Heart right ventricle (tissue), 16 donors: ENCODE results near the gene PON1. TPM values are rescaled to one million over a fixed set of nuclear protein-coding genes. Genes with fewer than 3 reads are reported as not detected.

Source experiments
- ATAC-seq, 8 donors: fragments of 200-7000 bp; cut with Tn5 transposase; one replicate each; pipeline ENCODE4 v1.9.1; 2020; ENCODE audit warnings: mild to moderate bottlenecking in 8 of 8, moderate library complexity in 8 of 8, moderate number of reproducible peaks in 1 of 8
- DNase-seq, 2 donors: peaks; one replicate each; pipeline ENCODE4 v3.0.0-alpha.2; 2020
- H3K27ac ChIP-seq, 10 donors: fragments of 200-600 bp; sonication (generic) in 2 of 10; one replicate each; pipeline versions ENCODE4 v1.5.0 to v1.8.0; 2020 to 2022; ENCODE audit warnings: mild to moderate bottlenecking in 3 of 10
- H3K27me3 ChIP-seq, 7 donors: fragments of 200-600 bp; one replicate each; pipeline ENCODE4 v1.8.0; 2021 to 2022; ENCODE audit warnings: mild to moderate bottlenecking in 2 of 7
- H3K36me3 ChIP-seq, 9 donors: fragments of 200-600 bp; sonication (generic) in 1 of 9; one replicate each; pipeline versions ENCODE4 v1.5.0 to v1.8.0; 2020 to 2022; ENCODE audit warnings: mild to moderate bottlenecking in 2 of 9
- H3K4me1 ChIP-seq, 9 donors: fragments of 200-600 bp; sonication (generic) in 1 of 9; one replicate each; pipeline versions ENCODE4 v1.5.0 to v1.8.0; 2020 to 2022; ENCODE audit warnings: mild to moderate bottlenecking in 4 of 9
- H3K4me3 ChIP-seq, 10 donors: fragments of 200-600 bp; sonication (generic) in 2 of 10; one replicate each; pipeline versions ENCODE4 v1.5.0 to v1.8.0; 2020 to 2022; ENCODE audit warnings: mild to moderate bottlenecking in 7 of 10, moderate library complexity in 2 of 10
- H3K9me3 ChIP-seq, 11 donors: fragments of 200-600 bp in 10 of 11; sonication (generic) in 2 of 11; one replicate each; pipeline versions ENCODE4 v1.5.0 to v1.8.0; 2013 to 2022; ENCODE audit warnings: mild to moderate bottlenecking in 2 of 11, control low read depth in 1 of 11, moderate library complexity in 1 of 11
- WGBS, 2 donors: extraction: QIAGEN DNeasy Blood & Tissue Kit; methylation state at CpG; one replicate each; pipeline ENCODE4 v1.1.7; 2013; ENCODE audit warnings: inconsistent platforms in 1 of 2; 5-methylcytosine and 5-hydroxymethylcytosine counted together
- intact Hi-C, 10 donors: fragments of 100-400 bp; cut with DNase I; formaldehyde crosslinking; loops; one replicate each; pipeline versions ENCODE4 v1.11.1 to v1.14.2; 2022
- polyA plus RNA-seq, 2 donors: library from polyadenylated mRNA; stranded (reverse); fragments of 200-250 nt; gene quantifications; one replicate each; pipeline ENCODE4 v1.2.3, GENCODE V29; 2013
- total RNA-seq, 10 donors: library from RNA; stranded (reverse); fragmentation: NEBNext Ultra II Directional in 3 of 10; extraction: Animal tissue kit (Norgen Biotek cat#: 25700) in 3 of 10; gene quantifications; one replicate each; pipeline versions ENCODE4 v1.2.1 to v1.2.4, GENCODE V29; 2021 to 2023
- TF ChIP-seq, protein P1 (sequence below), 9 donors: fragments of 200-600 bp; sonication (generic) in 2 of 9; IDR thresholded peaks; one replicate each; pipeline versions ENCODE4 v1.5.0 to v1.8.0; 2021 to 2022; ENCODE audit warnings: antibody characterized with exemption in 9 of 9, mild to moderate bottlenecking in 5 of 9, moderate library complexity in 1 of 9
- donor health status: Arrhythmogenic right ventricular cardiomyopathy.
- donor health status: ischemic (EF 13 %, LVEDD 7.1; RV severe dilation, severe dysfunction).
- donor health status: healthy with polysubstance abuse.
- donor health status: DM: no; HTN: yes; CAD: no.
- donor health status: DM: no; HTN: no; CAD: no.
- donor health status: ischemic (EF 25% LVEDD 6.9; RV normal size, moderate dysfunction).
- donor health status: ischemic (EF 25% LVEDD 5.7; RV mildly dilated, moderate dysfunction).
- donor health status: healthy.
- donor health status: DM: yes; HTN: yes; CAD: no.
- donor health status: Ischemic cardiomyopathy.
- donor health status: ischemic (EF 35%, LVEDD 5.7; RV mildly dilated, moderate dysfunction).
- donor health status: nonischemic (EF 11% LVEDD 7.7; RV severe dilation, severe dysfunction).
- donor health status: DM: yes; HTN: yes; CAD: no.
- donor health status: PGD.
- donor health status: ischemic (EF 29% LVEDD 5.4; RV normal size, mild dysfunction).
- donor health status: nonischemic (EF 23%, LVEDD 6.1; RV moderate dilation, normal function).

The PON1 gene
- total and polyA plus RNA-seq, 12 donors, result 0.07 to 0.09 TPM; not detected in 10

DNA sequence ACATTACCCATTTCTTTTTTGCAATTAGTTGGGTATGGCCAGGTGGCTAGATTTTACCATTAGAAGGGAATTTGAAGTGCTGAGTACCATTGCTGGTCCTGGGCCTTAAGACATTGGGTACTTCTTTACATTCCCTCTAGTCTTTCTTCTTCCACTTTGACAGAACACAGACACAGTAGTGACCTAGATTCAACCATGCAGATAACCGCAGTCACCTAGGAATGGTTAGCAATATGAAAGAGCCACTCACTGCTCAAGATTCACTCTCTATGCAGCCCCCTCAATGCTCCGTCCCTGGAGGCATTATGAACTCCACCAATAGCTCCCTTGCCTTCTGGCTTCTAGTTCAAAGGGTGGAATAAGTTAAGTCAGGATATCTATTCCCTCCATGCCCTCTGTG lies 16.2 kb upstream of the PON1 start:
- no peak for ATAC-seq
- TF ChIP-seq, protein P1, sequence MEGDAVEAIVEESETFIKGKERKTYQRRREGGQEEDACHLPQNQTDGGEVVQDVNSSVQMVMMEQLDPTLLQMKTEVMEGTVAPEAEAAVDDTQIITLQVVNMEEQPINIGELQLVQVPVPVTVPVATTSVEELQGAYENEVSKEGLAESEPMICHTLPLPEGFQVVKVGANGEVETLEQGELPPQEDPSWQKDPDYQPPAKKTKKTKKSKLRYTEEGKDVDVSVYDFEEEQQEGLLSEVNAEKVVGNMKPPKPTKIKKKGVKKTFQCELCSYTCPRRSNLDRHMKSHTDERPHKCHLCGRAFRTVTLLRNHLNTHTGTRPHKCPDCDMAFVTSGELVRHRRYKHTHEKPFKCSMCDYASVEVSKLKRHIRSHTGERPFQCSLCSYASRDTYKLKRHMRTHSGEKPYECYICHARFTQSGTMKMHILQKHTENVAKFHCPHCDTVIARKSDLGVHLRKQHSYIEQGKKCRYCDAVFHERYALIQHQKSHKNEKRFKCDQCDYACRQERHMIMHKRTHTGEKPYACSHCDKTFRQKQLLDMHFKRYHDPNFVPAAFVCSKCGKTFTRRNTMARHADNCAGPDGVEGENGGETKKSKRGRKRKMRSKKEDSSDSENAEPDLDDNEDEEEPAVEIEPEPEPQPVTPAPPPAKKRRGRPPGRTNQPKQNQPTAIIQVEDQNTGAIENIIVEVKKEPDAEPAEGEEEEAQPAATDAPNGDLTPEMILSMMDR (IDR thresholded peaks at IDR 0.05), result no peak
- no peak overlapping the region for H3K27ac ChIP-seq
- 83 to 90% methylated on average over 2 of the region's 2 CpGs for WGBS, 2 donors
- intact Hi-C loops, result loop anchor here in 1 of 10 donors (10.0 kb wide), 1 partner anchor 124 kb away; no protein-coding TSS in a partner anchor
- H3K36me3 ChIP-seq, result no peaks in the 10 kb centered on the region
- H3K4me1 ChIP-seq, result no peaks in the 10 kb centered on the region
- no peak for DNase-seq
- no peaks in the 10 kb centered on the region for H3K9me3 ChIP-seq
- H3K27me3 ChIP-seq, result no peaks in the 10 kb centered on the region
- H3K4me3 ChIP-seq, result no peak overlapping the region

DNA sequence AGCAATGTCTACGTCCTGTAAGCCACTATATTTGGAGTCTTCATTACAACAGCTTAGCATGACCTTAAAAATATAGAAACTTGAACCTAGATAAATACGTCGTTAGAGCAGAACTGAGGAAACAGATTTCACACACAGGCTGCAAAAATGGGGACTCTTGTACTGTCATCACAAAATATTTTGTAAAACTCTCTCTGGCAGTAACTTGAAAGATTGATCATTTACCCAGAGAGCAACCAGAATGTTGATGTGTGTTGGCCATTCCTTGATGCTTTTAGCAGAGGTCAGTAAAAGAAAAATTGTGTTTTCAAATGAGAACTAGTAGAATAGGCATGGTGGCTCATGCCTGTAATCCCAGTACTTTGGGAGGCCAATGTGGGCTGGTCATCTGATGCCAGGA lies 14.5 kb upstream of the PON1 start:
- H3K4me1 ChIP-seq, result no peaks in the 10 kb centered on the region
- WGBS, 2 donors, result 72 to 77% methylated on average over 3 of the region's 3 CpGs
- ATAC-seq (no peak), DNase-seq (no peak)
- H3K9me3 ChIP-seq, result peaks cover 0 to 4% (median 0%) of the 10 kb centered on the region in 11 donors
- TF ChIP-seq, protein P1 (IDR thresholded peaks at IDR 0.05), result no peak
- no peaks in the 10 kb centered on the region for H3K27me3 ChIP-seq
- H3K4me3 ChIP-seq, result no peak overlapping the region
- H3K27ac ChIP-seq, result no peak overlapping the region
- no peaks in the 10 kb centered on the region for H3K36me3 ChIP-seq
- intact Hi-C loops, result no loop called here

DNA sequence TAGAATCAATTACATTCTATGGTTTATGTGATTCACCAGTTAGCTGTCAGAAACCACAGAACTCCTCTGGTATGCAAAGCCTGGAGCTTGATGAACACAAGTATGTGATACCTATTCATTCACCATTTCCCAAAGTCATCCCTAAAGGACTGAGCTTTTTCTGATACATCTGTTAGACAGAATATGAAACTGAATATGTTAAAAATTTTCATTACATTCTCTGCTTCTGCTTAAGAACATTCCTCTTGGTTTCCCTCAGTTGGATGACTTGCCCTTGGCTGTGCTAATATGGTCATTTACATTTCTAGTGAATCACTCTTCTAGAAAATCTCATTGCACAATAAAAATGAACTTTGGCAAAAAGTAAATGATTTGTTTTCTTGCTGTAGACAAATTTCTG lies 10.8 kb upstream of the PON1 start:
- H3K27ac ChIP-seq, result no peak overlapping the region
- TF ChIP-seq, protein P1 (IDR thresholded peaks at IDR 0.05), result no peak
- H3K4me1 ChIP-seq, result peaks cover 0 to 8% (median 0%) of the 10 kb centered on the region in 9 donors
- intact Hi-C loops, result no loop called here
- no peak overlapping the region for H3K4me3 ChIP-seq
- no peaks in the 10 kb centered on the region for H3K27me3 ChIP-seq
- no peak for DNase-seq
- no peaks in the 10 kb centered on the region for H3K36me3 ChIP-seq
- peaks cover 0 to 4% (median 0%) of the 10 kb centered on the region in 11 donors for H3K9me3 ChIP-seq
- no peak for ATAC-seq

DNA sequence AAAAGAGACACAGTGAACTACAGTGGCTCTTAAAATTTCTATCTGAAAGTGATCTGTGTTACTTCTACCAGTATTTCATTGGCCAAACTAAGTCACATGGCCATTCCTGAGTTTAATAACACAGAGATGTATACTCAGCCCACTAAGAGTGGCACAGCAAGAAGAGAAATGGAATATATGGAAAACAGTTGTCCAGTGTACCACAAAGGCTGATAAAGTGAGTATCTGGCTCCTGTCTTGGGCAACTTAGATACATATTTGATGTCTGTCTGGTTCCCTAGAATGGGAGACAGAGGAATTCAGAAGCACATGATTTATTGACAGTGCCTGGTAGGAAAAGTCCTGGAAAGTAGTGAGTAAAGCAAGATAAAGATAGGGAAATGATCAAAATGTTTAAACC lies 10.1 kb upstream of the PON1 start:
- H3K36me3 ChIP-seq, result no peaks in the 10 kb centered on the region
- H3K9me3 ChIP-seq, result peaks cover 0 to 4% (median 0%) of the 10 kb centered on the region in 11 donors
- TF ChIP-seq, protein P1 (IDR thresholded peaks at IDR 0.05), result no peak
- DNase-seq, result no peak
- H3K4me3 ChIP-seq, result no peak overlapping the region
- no peak for ATAC-seq
- intact Hi-C loops, result no loop called here
- H3K27me3 ChIP-seq, result no peaks in the 10 kb centered on the region
- peaks cover 0 to 9% (median 0%) of the 10 kb centered on the region in 9 donors for H3K4me1 ChIP-seq
- H3K27ac ChIP-seq, result no peak overlapping the region
